IMR-90 (cell line): ENCODE measurements around the gene SLC35F6. TPM values are rescaled to one million over a fixed set of nuclear protein-coding genes. Genes with fewer than 3 reads are reported as not detected.

Experiments used
- ATAC-seq: fragments of 200-7000 bp; cut with Tn5 transposase; 2 replicates; pipeline ENCODE4 v1.9.1; 2020; ENCODE audit warnings: low read depth, mild to moderate bottlenecking, moderate library complexity
- BruUV-seq: library from RNA; stranded (reverse); fragments of 400-500 nt; replicated peaks from 2 replicates; lab custom pipeline; 2021; lab: Mats Ljungman, UMichigan
- CTCF ChIA-PET: fragments of 300-600 bp; formaldehyde crosslinking; extraction: SDS; loops from one replicate; lab custom pipeline; 2021; ENCODE audit warnings: antibody characterized with exemption; lab: Yijun Ruan, JAX
- POLR2A ChIA-PET: fragments of 300-600 bp; sonication (Branson Sonifier 250); formaldehyde crosslinking; loops from one replicate; lab custom pipeline; 2022; ENCODE audit warnings: antibody characterized with exemption; ENCODE audit not compliant: unreplicated experiment; lab: Charles Lee
- DNase-seq: peaks from one replicate; pipeline ENCODE4 v3.0.0; 2013
- H2AFZ ChIP-seq: replicated peaks from 2 replicates; pipeline ENCODE3; 2013; ENCODE audit warnings: low read length, mild to moderate bottlenecking; ENCODE audit not compliant: poor library complexity
- H2AK5ac ChIP-seq: 2 replicates; pipeline ENCODE4 v1.6.1; 2013; ENCODE audit warnings: low read depth, low read length, inconsistent platforms
- H2AK9ac ChIP-seq: replicated peaks from 2 replicates; pipeline ENCODE3; 2013; ENCODE audit warnings: mild to moderate bottlenecking, low read depth, low read length, moderate library complexity; ENCODE audit not compliant: poor library complexity
- H2BK120ac ChIP-seq: 2 replicates; pipeline ENCODE4 v1.6.1; 2013; ENCODE audit warnings: low read depth, low read length, inconsistent platforms
- H2BK15ac ChIP-seq: 3 replicates; pipeline ENCODE4 v1.6.1; 2013; ENCODE audit warnings: low read depth, low read length, inconsistent platforms
- H2BK20ac ChIP-seq: 2 replicates; pipeline ENCODE4 v1.6.1; 2013; ENCODE audit warnings: low read depth, mild to moderate bottlenecking, inconsistent platforms, low read length, moderate library complexity
- H2BK5ac ChIP-seq: 2 replicates; pipeline ENCODE4 v1.6.1; 2013; ENCODE audit warnings: mild to moderate bottlenecking, low read depth, low read length, inconsistent platforms; ENCODE audit not compliant: poor library complexity, severe bottlenecking
- H3K14ac ChIP-seq: replicated peaks from 2 replicates; pipeline ENCODE4 v1.6.1; 2013; ENCODE audit warnings: low read depth, low read length, inconsistent platforms
- H3K18ac ChIP-seq: 2 replicates; pipeline ENCODE4 v1.6.1; 2013; ENCODE audit warnings: low read depth, low read length, control low read depth
- H3K23ac ChIP-seq: 2 replicates; pipeline ENCODE4 v1.6.1; 2013; ENCODE audit warnings: low read depth, low read length, inconsistent platforms
- H3K27ac ChIP-seq: 2 replicates; pipeline ENCODE4 v1.5.1; 2013; ENCODE audit warnings: mild to moderate bottlenecking, control low read depth, low read length; ENCODE audit not compliant: insufficient read depth
- H3K27me3 ChIP-seq: 2 replicates; pipeline ENCODE4 v1.6.1; 2013; ENCODE audit warnings: low read length; ENCODE audit not compliant: control insufficient read depth, insufficient read depth
- H3K36me3 ChIP-seq: 2 replicates; pipeline ENCODE4 v1.6.1; 2013; ENCODE audit warnings: low read length, mixed read lengths; ENCODE audit not compliant: control insufficient read depth, insufficient read depth
- H3K4ac ChIP-seq: 2 replicates; pipeline ENCODE4 v1.6.1; 2013; ENCODE audit warnings: low read depth, low read length, inconsistent platforms
- H3K4me1 ChIP-seq: 2 replicates; pipeline ENCODE4 v1.6.1; 2013; ENCODE audit warnings: low read length, mixed read lengths; ENCODE audit not compliant: control insufficient read depth, insufficient read depth
- H3K4me2 ChIP-seq: 2 replicates; pipeline ENCODE4 v1.6.1; 2013; ENCODE audit warnings: low read depth, mild to moderate bottlenecking, control low read depth, low read length, moderate library complexity
- H3K4me3 ChIP-seq: 2 replicates; pipeline ENCODE4 v1.5.1; 2013; ENCODE audit warnings: low read depth, mild to moderate bottlenecking, control low read depth, low read length, moderate library complexity; ENCODE audit not compliant: insufficient read depth
- H3K56ac ChIP-seq: 2 replicates; pipeline ENCODE4 v1.6.1; 2013; ENCODE audit warnings: low read length, inconsistent platforms; ENCODE audit not compliant: insufficient read depth; ENCODE audit errors: extremely low read depth
- H3K79me1 ChIP-seq, 2 experiments: 2 replicates each; pipeline ENCODE4 v1.6.1; 2013; ENCODE audit warnings: low read length in 2 of 2, inconsistent platforms in 1 of 2, low read depth in 1 of 2
- H3K9ac ChIP-seq: 2 replicates; pipeline ENCODE4 v1.6.1; 2013; ENCODE audit warnings: low read depth, low read length, control low read depth
- H3K9me1 ChIP-seq: 2 replicates; pipeline ENCODE4 v1.6.1; 2013; ENCODE audit warnings: low read length, inconsistent platforms; ENCODE audit not compliant: insufficient read depth
- H3K9me3 ChIP-seq: 2 replicates; pipeline ENCODE4 v1.6.1; 2013; ENCODE audit warnings: low read length; ENCODE audit not compliant: control insufficient read depth, insufficient read depth
- H4K20me1 ChIP-seq: 2 replicates; pipeline ENCODE4 v1.6.1; 2013; ENCODE audit warnings: low read length, inconsistent platforms; ENCODE audit not compliant: insufficient read depth
- H4K5ac ChIP-seq: 2 replicates; pipeline ENCODE4 v1.6.1; 2013; ENCODE audit warnings: mild to moderate bottlenecking, low read depth, low read length, control low read depth
- H4K8ac ChIP-seq, 2 experiments: 2 replicates each; pipeline ENCODE4 v1.6.1; 2013; ENCODE audit warnings: low read depth in 2 of 2, low read length in 2 of 2, control low read depth in 1 of 2, inconsistent platforms in 1 of 2
- H4K91ac ChIP-seq: 2 replicates; pipeline ENCODE4 v1.6.1; 2013; ENCODE audit warnings: low read depth, low read length, inconsistent platforms; ENCODE audit not compliant: insufficient read depth
- BHLHE40 ChIP-seq: fragments of 150-350 bp; IDR thresholded peaks from 2 replicates; pipeline ENCODE4 v1.6.1; 2016; ENCODE audit warnings: mild to moderate bottlenecking, low read depth, low read length
- CEBPB ChIP-seq: IDR thresholded peaks from 2 replicates; pipeline ENCODE4 v1.6.1; 2012; ENCODE audit warnings: low read depth, low read length, improper control_type of control experiment
- CHD1 ChIP-seq: IDR thresholded peaks from 2 replicates; pipeline ENCODE4 v1.6.1; 2012; ENCODE audit warnings: low read depth, low read length, improper control_type of control experiment
- CTCF ChIP-seq: conservative IDR thresholded peaks from 2 replicates; pipeline ENCODE4 v1.5.1; 2012; ENCODE audit warnings: mild to moderate bottlenecking, low read depth, low read length, improper control_type of control experiment
- ELK1 ChIP-seq: fragments of 150-350 bp; IDR thresholded peaks from 2 replicates; pipeline ENCODE4 v1.6.1; 2016; ENCODE audit warnings: low read depth, mild to moderate bottlenecking, low read length, moderate library complexity, borderline replicate concordance
- FOS ChIP-seq: fragments of 150-350 bp; IDR thresholded peaks from 2 replicates; pipeline ENCODE4 v1.6.1; 2016; ENCODE audit warnings: low read depth, low read length
- MAFK ChIP-seq: IDR thresholded peaks from 2 replicates; pipeline ENCODE4 v1.6.1; 2012; ENCODE audit warnings: low read depth, low read length, improper control_type of control experiment
- MAZ ChIP-seq: IDR thresholded peaks from 2 replicates; pipeline ENCODE4 v1.6.1; 2012; ENCODE audit warnings: low read depth, mild to moderate bottlenecking, low read length, improper control_type of control experiment, moderate library complexity, borderline replicate concordance
- MXI1 ChIP-seq: IDR thresholded peaks from 2 replicates; pipeline ENCODE4 v1.6.1; 2012; ENCODE audit warnings: low read depth, mild to moderate bottlenecking, low read length, moderate library complexity, borderline replicate concordance
- NFE2L2 ChIP-seq: fragments of 150-350 bp; IDR thresholded peaks from 2 replicates; pipeline ENCODE4 v1.6.1; 2016; ENCODE audit warnings: low read depth, mild to moderate bottlenecking, low read length
- POLR2A ChIP-seq: IDR thresholded peaks from 2 replicates; pipeline ENCODE4 v1.6.1; 2012; ENCODE audit warnings: mild to moderate bottlenecking, low read depth, low read length
- RAD21 ChIP-seq: IDR thresholded peaks from 2 replicates; pipeline ENCODE4 v1.6.1; 2012; ENCODE audit warnings: low read length, improper control_type of control experiment
- RCOR1 ChIP-seq: IDR thresholded peaks from 2 replicates; pipeline ENCODE4 v1.6.1; 2012; ENCODE audit warnings: mild to moderate bottlenecking, low read length, improper control_type of control experiment; ENCODE audit not compliant: insufficient replicate concordance
- RFX5 ChIP-seq: IDR thresholded peaks from 2 replicates; pipeline ENCODE4 v1.8.0; 2012; ENCODE audit warnings: low read depth, mild to moderate bottlenecking, low read length, moderate library complexity
- SMC3 ChIP-seq: fragments of 150-350 bp; IDR thresholded peaks from 2 replicates; pipeline ENCODE4 v1.6.1; 2016; ENCODE audit warnings: low read depth, mild to moderate bottlenecking, antibody characterized with exemption, low read length, moderate library complexity
- USF2 ChIP-seq: fragments of 150-350 bp; IDR thresholded peaks from 2 replicates; pipeline ENCODE4 v1.6.1; 2017; ENCODE audit warnings: mild to moderate bottlenecking, antibody characterized with exemption, low read length, low read depth
- WGBS, 2 experiments: methylation state at CpG; one replicate each; pipeline versions ENCODE4 v1.1.5 to v1.1.7; 2013; ENCODE audit warnings: missing lambda C conversion rate in 2 of 2; ENCODE audit not compliant: insufficient read length in 1 of 2; ENCODE audit errors: extremely low coverage in 2 of 2; 5-methylcytosine and 5-hydroxymethylcytosine counted together
- dilution Hi-C: fragments of 300-500 bp; cut with HindIII; formaldehyde crosslinking; loops from one replicate; pipeline ENCODE4 v1.14.3; 2018; ENCODE audit warnings: low sequenced_read_pairs; ENCODE audit not compliant: unreplicated experiment
- in situ Hi-C: fragments of 300-500 bp; cut with MboI; formaldehyde crosslinking; loops from 3 replicates; pipeline ENCODE4 v1.14.3; 2019; ENCODE audit warnings: low sequenced_read_pairs, inconsistent platforms, mixed read lengths
- intact Hi-C: fragments of 100-400 bp; cut with micrococcal nuclease; formaldehyde crosslinking; loops from 2 replicates; pipeline ENCODE4 v1.10.0; 2022
- polyA plus RNA-seq, 3 experiments: library from polyadenylated mRNA; depleted of rRNA; stranded (reverse); fragments of >200 nt; gene quantifications; 2 replicates each; pipeline ENCODE4 v1.2.3, GENCODE V29; 2012; ENCODE audit warnings: low replicate concordance in 1 of 3
- total RNA-seq: library from RNA; depleted of rRNA; stranded (reverse); fragments of >200 nt; gene quantifications from 2 replicates; pipeline ENCODE4 v1.2.3, GENCODE V29; 2012

SLC35F6 gene
- total and polyA plus RNA-seq, 2 of the 4 experiments (the other 2 are of a cell fraction) = 19.1 to 30.6 TPM

- Histone ChIP-seq H2BK5ac (no peak overlapping the region), H3K79me1 (no peaks in the 10 kb centered on the region), H3K36me3 (no peaks in the 10 kb centered on the region), H3K4me3 (no peak overlapping the region), H2AK5ac (no peak overlapping the region), H3K18ac (no peak overlapping the region), H3K23ac (no peak overlapping the region), H4K91ac (no peak overlapping the region), H4K5ac (no peak overlapping the region), H2BK15ac (no peak overlapping the region), H3K27me3 (peaks cover 25% of the 10 kb centered on the region), H3K4me1 (no peaks in the 10 kb centered on the region), H2BK120ac (no peak overlapping the region), H3K4ac (no peak overlapping the region), H3K27ac (no peak overlapping the region), H3K9ac (no peak overlapping the region), H4K8ac (no peak overlapping the region), H3K4me2 (no peak overlapping the region), H3K14ac (no peak overlapping the region), H3K9me1 (no peaks in the 10 kb centered on the region), H2AK9ac (no peak overlapping the region), H2BK20ac (no peak overlapping the region), H3K9me3 (no peaks in the 10 kb centered on the region; the same call in 1 of the 2 replicates), H2AFZ (no peak overlapping the region), H4K20me1 (no peaks in the 10 kb centered on the region), H3K56ac (no peak overlapping the region)
- BruUV-seq = no TSS peak
- intact Hi-C loops = no loop called here
- ATAC-seq (no peak), DNase-seq (no peak)
- CTCF ChIA-PET = no interaction called here
- no CpG with 5 or more reads among the region's 5 CpGs for WGBS, 2 experiments
- POLR2A ChIA-PET = no interaction called here
- TF ChIP-seq NFE2L2 = no peak
- no peak for TF ChIP-seq RFX5
- no peak for TF ChIP-seq MAFK
- no peak for TF ChIP-seq RAD21
- no peak for TF ChIP-seq POLR2A
- no peak for TF ChIP-seq USF2
- no peak for TF ChIP-seq CTCF
- TF ChIP-seq MXI1 = no peak
- TF ChIP-seq CHD1 = no peak
- no peak for TF ChIP-seq SMC3
- TF ChIP-seq MAZ = no peak
- TF ChIP-seq RCOR1 = no peak
- no peak for TF ChIP-seq FOS
- TF ChIP-seq ELK1 = no peak
- TF ChIP-seq CEBPB = no peak
- no peak for TF ChIP-seq BHLHE40
- in situ Hi-C loops = no loop called here
- dilution Hi-C loops = no loop called here
Observed at GRCh38 chr2:26818255-26818654, 54.2 kb downstream of the SLC35F6 start.
